ENCODE data around the gene ABHD16A.

ABHD16A gene

DNA sequence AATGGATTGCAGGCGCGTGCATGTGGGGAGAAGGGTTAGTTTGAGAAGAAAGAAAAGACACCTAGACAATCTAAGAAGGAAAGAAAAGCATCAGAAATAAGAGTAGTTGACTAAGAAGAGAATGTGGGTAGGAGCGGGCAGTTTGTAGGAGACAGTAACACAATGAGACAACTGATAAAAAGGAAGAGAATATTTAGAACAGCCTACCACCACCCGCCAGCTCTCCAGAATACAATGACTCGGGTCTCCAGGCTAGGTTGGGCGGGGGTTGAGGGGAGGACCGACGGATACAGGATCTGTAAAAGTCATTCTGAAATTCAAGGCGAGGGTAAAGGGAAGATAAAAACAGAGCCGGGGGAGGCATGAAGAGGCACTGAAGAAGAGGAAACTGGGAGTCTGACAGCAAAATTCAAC is 712 bp downstream of the ABHD16A start:
- Histone ChIP-seq H3K9ac (ENCODE audit: insufficient read length) (peak overlapping the region; percentile 86), H3K9me3 (ENCODE audit: low read depth, low read length) (no peaks in the 10 kb centered on the region), H3K27ac (peak overlapping the region; percentile 65), H3K36me3 (ENCODE audit: insufficient read depth, low read length) (peaks cover 6% of the 10 kb centered on the region), H3K4me3 (peak overlapping the region; percentile 93)
- DNase-seq (ENCODE audit: low read depth, low spot score): no peak
- TF ChIP-seq FOXP2 (optimal IDR thresholded peaks at IDR 0.05; ENCODE audit: control extremely low read depth, extremely low read length, insufficient read depth) (no peak), EZH2 (IDR thresholded peaks at IDR 0.05) (no peak), POLR2AphosphoS5 (IDR thresholded peaks at IDR 0.05; ENCODE audit: borderline replicate concordance, low read depth, low read length) (no peak)

DNA sequence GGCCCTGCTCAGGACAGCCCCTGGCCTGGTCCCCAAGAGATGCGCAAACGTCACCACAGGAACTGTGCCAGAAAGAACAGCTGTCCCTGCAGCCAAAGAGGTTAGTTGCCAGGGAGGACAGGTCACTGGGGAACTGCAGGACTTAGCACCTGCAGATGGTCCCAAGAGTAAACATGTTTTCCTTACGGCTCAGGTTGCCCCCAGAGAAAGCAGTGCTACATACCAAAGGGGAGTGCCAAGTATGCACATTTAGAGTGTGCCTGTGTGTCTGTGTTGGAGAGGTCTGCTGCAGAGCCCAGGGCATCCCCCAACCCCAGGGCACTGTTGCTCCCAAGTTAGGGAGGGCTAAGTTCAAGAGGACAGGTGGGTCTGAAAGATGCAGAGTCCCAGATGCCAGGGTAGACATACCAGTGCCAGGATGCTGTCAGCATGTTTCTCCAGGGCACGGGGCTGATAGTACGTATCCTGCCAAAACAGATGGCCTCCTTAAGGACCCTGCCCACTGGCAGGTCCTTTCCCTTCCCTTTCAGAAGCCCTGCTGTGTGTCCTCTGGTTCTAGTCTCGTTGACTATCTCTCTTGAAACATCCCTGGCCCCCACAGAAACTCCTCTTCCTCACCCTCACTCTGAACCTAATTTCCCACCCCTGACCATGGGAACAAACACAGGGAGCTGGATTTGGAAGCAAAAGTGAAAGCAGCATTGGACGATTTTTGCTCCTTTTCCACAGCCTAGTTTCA is 1.3 kb downstream of the ABHD16A start:
- DNase-seq (ENCODE audit: low read depth, low spot score): no peak
- TF ChIP-seq FOXP2 (optimal IDR thresholded peaks at IDR 0.05; ENCODE audit: control extremely low read depth, extremely low read length, insufficient read depth) (no peak), POLR2AphosphoS5 (IDR thresholded peaks at IDR 0.05; ENCODE audit: borderline replicate concordance, low read depth, low read length) (no peak), EZH2 (IDR thresholded peaks at IDR 0.05) (no peak)
- H3K27ac ChIP-seq: peak overlapping the region; percentile 65; the same call in 1 of the 2 replicates
- H3K36me3 ChIP-seq (ENCODE audit: insufficient read depth, low read length): peaks cover 11% of the 10 kb centered on the region
- peak overlapping the region; percentile 93 for H3K4me3 ChIP-seq
- no peaks in the 10 kb centered on the region for H3K9me3 ChIP-seq (ENCODE audit: low read depth, low read length)
- peak overlapping the region; percentile 86 for H3K9ac ChIP-seq (ENCODE audit: insufficient read length)

GRCh38 chr6:31700740-31701401 is 2.3 kb downstream of the ABHD16A start:
- Histone ChIP-seq H3K9me3 (ENCODE audit: low read depth, low read length) (no peaks in the 10 kb centered on the region), H3K9ac (ENCODE audit: insufficient read length) (no peak overlapping the region), H3K36me3 (ENCODE audit: insufficient read depth, low read length) (peaks cover 16% of the 10 kb centered on the region), H3K27ac (no peak overlapping the region), H3K4me3 (no peak overlapping the region)
- TF ChIP-seq POLR2AphosphoS5 (IDR thresholded peaks at IDR 0.05; ENCODE audit: borderline replicate concordance, low read depth, low read length) (no peak), FOXP2 (optimal IDR thresholded peaks at IDR 0.05; ENCODE audit: control extremely low read depth, extremely low read length, insufficient read depth) (no peak), EZH2 (IDR thresholded peaks at IDR 0.05) (no peak)
- DNase-seq (ENCODE audit: low read depth, low spot score): no peak

- H3K27ac ChIP-seq: no peak overlapping the region
Measured at GRCh38 chr6:31697555-31697954, 5.6 kb downstream of the ABHD16A start.

DNA sequence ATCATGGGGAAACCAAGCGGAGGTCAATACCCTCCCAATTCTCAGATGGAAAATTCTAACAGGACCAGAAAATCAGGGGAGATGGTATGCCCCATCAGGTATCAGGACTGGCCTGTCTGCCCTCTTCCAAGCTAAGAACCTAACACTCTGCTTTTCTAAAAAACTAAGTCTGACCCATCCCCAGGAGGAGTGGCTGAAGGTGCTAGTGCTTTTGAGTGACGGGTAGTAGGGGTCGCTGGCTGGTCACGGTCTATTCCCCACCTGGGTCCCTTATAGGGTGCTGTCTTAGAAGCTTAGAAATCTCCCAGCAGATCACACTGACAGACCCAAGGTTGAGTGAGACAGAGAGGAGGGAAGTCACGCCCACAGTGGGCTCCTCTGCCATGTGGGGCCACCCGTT is 9.6 kb downstream of the ABHD16A start:
- Histone ChIP-seq H3K9me3 (ENCODE audit: low read depth, low read length) (no peaks in the 10 kb centered on the region), H3K27ac (no peak overlapping the region), H3K9ac (ENCODE audit: insufficient read length) (no peak overlapping the region), H3K4me3 (no peak overlapping the region), H3K36me3 (ENCODE audit: insufficient read depth, low read length) (peaks cover 25% of the 10 kb centered on the region; the same call in 1 of the 2 replicates)
- DNase-seq (ENCODE audit: low read depth, low spot score): no peak
- no peak for TF ChIP-seq EZH2 (IDR thresholded peaks at IDR 0.05)
- no peak for TF ChIP-seq POLR2AphosphoS5 (IDR thresholded peaks at IDR 0.05; ENCODE audit: borderline replicate concordance, low read depth, low read length)
- TF ChIP-seq FOXP2 (optimal IDR thresholded peaks at IDR 0.05; ENCODE audit: control extremely low read depth, extremely low read length, insufficient read depth): no peak

More at GRCh38 chr6:31697555-31697954, 5.6 kb downstream of the ABHD16A start:
- DNase-seq (ENCODE audit: low read depth, low spot score): no peak
- H3K9me3 ChIP-seq (ENCODE audit: low read depth, low read length): no peaks in the 10 kb centered on the region
- TF ChIP-seq EZH2 (IDR thresholded peaks at IDR 0.05) (no peak), POLR2AphosphoS5 (IDR thresholded peaks at IDR 0.05; ENCODE audit: borderline replicate concordance, low read depth, low read length) (no peak), FOXP2 (optimal IDR thresholded peaks at IDR 0.05; ENCODE audit: control extremely low read depth, extremely low read length, insufficient read depth) (no peak)
- no peak overlapping the region for H3K9ac ChIP-seq (ENCODE audit: insufficient read length)
- peaks cover 20% of the 10 kb centered on the region for H3K36me3 ChIP-seq (ENCODE audit: insufficient read depth, low read length)
- H3K4me3 ChIP-seq: no peak overlapping the region

- TF ChIP-seq POLR2AphosphoS5 (IDR thresholded peaks at IDR 0.05; ENCODE audit: borderline replicate concordance, low read depth, low read length) (no peak), EZH2 (IDR thresholded peaks at IDR 0.05) (no peak), FOXP2 (optimal IDR thresholded peaks at IDR 0.05; ENCODE audit: control extremely low read depth, extremely low read length, insufficient read depth) (no peak)
- Histone ChIP-seq H3K4me3 (no peak overlapping the region), H3K9ac (ENCODE audit: insufficient read length) (no peak overlapping the region), H3K27ac (no peak overlapping the region), H3K9me3 (ENCODE audit: low read depth, low read length) (no peaks in the 10 kb centered on the region), H3K36me3 (ENCODE audit: insufficient read depth, low read length) (peaks cover 31% of the 10 kb centered on the region; the same call in 1 of the 2 replicates)
- DNase-seq (ENCODE audit: low read depth, low spot score): no peak
Measured at GRCh38 chr6:31692886-31693285, 10.2 kb downstream of the ABHD16A start.

DNA sequence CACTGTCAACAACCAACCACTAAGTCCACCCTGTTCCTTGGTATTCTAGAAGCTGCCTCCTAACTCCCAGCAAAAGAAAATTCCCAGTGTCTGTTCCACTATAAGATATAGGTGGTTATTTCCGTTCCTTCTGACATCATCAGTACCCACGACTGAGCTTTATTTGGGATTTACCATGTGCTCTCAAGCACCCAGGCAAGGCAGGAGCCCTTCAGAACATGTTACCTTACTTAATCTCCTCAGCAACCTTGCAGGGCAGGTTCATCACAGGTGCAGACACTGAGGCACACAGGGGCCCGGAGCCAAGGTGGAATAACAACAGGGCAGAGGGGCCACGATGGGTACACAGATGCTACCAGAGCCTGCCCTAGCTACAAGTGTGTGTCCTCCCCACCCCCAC is 10.8 kb downstream of the ABHD16A start:
- DNase-seq (ENCODE audit: low read depth, low spot score): no peak
- H3K36me3 ChIP-seq (ENCODE audit: insufficient read depth, low read length): peaks cover 33% of the 10 kb centered on the region; the same call in 1 of the 2 replicates
- H3K9me3 ChIP-seq (ENCODE audit: low read depth, low read length): no peaks in the 10 kb centered on the region
- H3K9ac ChIP-seq (ENCODE audit: insufficient read length): no peak overlapping the region
- TF ChIP-seq EZH2 (IDR thresholded peaks at IDR 0.05) (no peak), POLR2AphosphoS5 (IDR thresholded peaks at IDR 0.05; ENCODE audit: borderline replicate concordance, low read depth, low read length) (no peak), FOXP2 (optimal IDR thresholded peaks at IDR 0.05; ENCODE audit: control extremely low read depth, extremely low read length, insufficient read depth) (no peak)
- H3K4me3 ChIP-seq: no peak overlapping the region
- no peak overlapping the region for H3K27ac ChIP-seq

DNA sequence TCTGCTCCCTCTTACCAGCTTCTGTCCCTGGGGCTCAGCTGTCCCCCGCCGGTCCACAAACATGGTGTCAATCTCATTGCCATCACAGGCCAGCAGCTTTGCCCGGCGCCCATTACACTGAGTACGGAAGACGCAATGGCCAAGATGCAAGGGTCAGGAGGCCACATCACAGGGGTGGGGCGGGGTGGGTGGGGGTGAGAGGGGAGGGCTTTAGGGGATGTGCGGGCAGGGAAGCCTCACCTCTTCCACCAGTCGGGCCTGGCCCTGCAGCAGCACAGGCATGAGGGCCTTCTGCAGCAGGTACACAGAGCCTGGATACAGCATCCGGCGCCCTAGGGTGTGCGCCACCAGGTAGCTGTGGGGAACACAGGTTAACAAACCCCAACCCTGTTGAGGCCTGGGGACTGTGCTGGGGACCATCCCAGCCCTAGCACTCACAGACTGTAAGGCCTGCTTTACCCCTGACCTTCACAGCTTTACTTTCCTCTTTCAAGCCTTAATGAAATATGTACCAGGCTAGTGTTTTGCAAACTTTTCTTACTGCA is 11.5 kb downstream of the ABHD16A start:
- no peak for TF ChIP-seq POLR2AphosphoS5 (IDR thresholded peaks at IDR 0.05; ENCODE audit: borderline replicate concordance, low read depth, low read length)
- TF ChIP-seq EZH2 (IDR thresholded peaks at IDR 0.05): no peak
- no peak for TF ChIP-seq FOXP2 (optimal IDR thresholded peaks at IDR 0.05; ENCODE audit: control extremely low read depth, extremely low read length, insufficient read depth)
- peaks cover 26% of the 10 kb centered on the region; the same call in 1 of the 2 replicates for H3K36me3 ChIP-seq (ENCODE audit: insufficient read depth, low read length)
- H3K9ac ChIP-seq (ENCODE audit: insufficient read length): no peak overlapping the region
- no peak for DNase-seq (ENCODE audit: low read depth, low spot score)
- no peak overlapping the region for H3K27ac ChIP-seq
- no peaks in the 10 kb centered on the region for H3K9me3 ChIP-seq (ENCODE audit: low read depth, low read length)
- no peak overlapping the region for H3K4me3 ChIP-seq
